Liver (tissue), 9 donors: ENCODE measurements around the gene MTMR6. TPM values are rescaled to one million over a fixed set of nuclear protein-coding genes. Genes with fewer than 3 reads are reported as not detected.
A peak's percentile ranks its signal among the peaks of the same experiment; 100 is the strongest.

Experiments
- DNase-seq: peaks from one replicate; pipeline ENCODE4 v3.0.0-alpha.2; 2017; ENCODE audit warnings: low spot score
- H3K27ac ChIP-seq, 2 donors: one replicate each; pipeline ENCODE4 v1.7.0; 2013; ENCODE audit warnings: inconsistent platforms in 2 of 2, low read length in 2 of 2, control low read depth in 1 of 2, low read depth in 1 of 2, mild to moderate bottlenecking in 1 of 2
- H3K27me3 ChIP-seq, 4 donors: one replicate each; pipeline versions ENCODE4 v1.6.1 to v1.7.0; 2013; ENCODE audit warnings: low read length in 3 of 4, inconsistent platforms in 1 of 4, mild to moderate bottlenecking in 1 of 4, moderate library complexity in 1 of 4; ENCODE audit not compliant: control insufficient read depth in 4 of 4, insufficient read depth in 4 of 4
- H3K36me3 ChIP-seq, 4 donors: one replicate each; pipeline versions ENCODE4 v1.6.1 to v1.7.0; 2013; ENCODE audit warnings: low read length in 3 of 4, mild to moderate bottlenecking in 3 of 4, low read depth in 1 of 4, moderate library complexity in 1 of 4; ENCODE audit not compliant: control insufficient read depth in 4 of 4, insufficient read depth in 3 of 4
- H3K4me1 ChIP-seq, 4 donors: one replicate each; pipeline versions ENCODE4 v1.6.1 to v1.7.0; 2013; ENCODE audit warnings: low read length in 3 of 4, mild to moderate bottlenecking in 3 of 4, moderate library complexity in 1 of 4; ENCODE audit not compliant: control insufficient read depth in 4 of 4, insufficient read depth in 4 of 4
- H3K4me3 ChIP-seq, 3 donors: one replicate each; pipeline versions ENCODE4 v1.6.1 to v1.7.0; 2013; ENCODE audit warnings: low read length in 3 of 3, control low read depth in 1 of 3, low read depth in 1 of 3, mild to moderate bottlenecking in 1 of 3
- H3K9ac ChIP-seq, 2 donors: one replicate each; pipeline ENCODE4 v1.7.0; 2013; ENCODE audit warnings: low read length in 2 of 2, mild to moderate bottlenecking in 2 of 2, moderate library complexity in 2 of 2, control low read depth in 1 of 2, low read depth in 1 of 2
- H3K9me3 ChIP-seq, 4 donors: one replicate each; pipeline versions ENCODE4 v1.6.1 to v1.7.0; 2013; ENCODE audit warnings: low read length in 3 of 4; ENCODE audit not compliant: control insufficient read depth in 4 of 4
- EGR1 ChIP-seq, 2 donors: IDR thresholded peaks; 2 replicates each; pipeline ENCODE4 v1.6.1; 2016 to 2018; ENCODE audit warnings: antibody characterized with exemption in 2 of 2, low read depth in 2 of 2
- FOXA1 ChIP-seq: IDR thresholded peaks from 2 replicates; pipeline ENCODE4 v1.6.1; 2016; ENCODE audit warnings: antibody characterized with exemption
- FOXA2 ChIP-seq: IDR thresholded peaks from 2 replicates; pipeline ENCODE4 v1.6.1; 2016; ENCODE audit warnings: antibody characterized with exemption
- GABPA ChIP-seq, 2 donors: IDR thresholded peaks in 1 of 2; conservative IDR thresholded peaks in 1 of 2; 2 replicates each; pipeline ENCODE4 v1.6.1; 2016; ENCODE audit warnings: antibody characterized with exemption in 2 of 2, mild to moderate bottlenecking in 1 of 2, moderate library complexity in 1 of 2
- HNF4A ChIP-seq, 2 donors: conservative IDR thresholded peaks; 2 replicates each; pipeline ENCODE4 v1.6.1; 2016; ENCODE audit warnings: antibody characterized with exemption in 2 of 2, mild to moderate bottlenecking in 2 of 2
- HNF4G ChIP-seq: IDR thresholded peaks from 2 replicates; pipeline ENCODE4 v1.6.1; 2016; ENCODE audit warnings: antibody characterized with exemption
- JUND ChIP-seq, 2 donors: IDR thresholded peaks; 2 replicates each; pipeline ENCODE4 v1.6.1; 2016; ENCODE audit warnings: antibody characterized with exemption in 2 of 2
- NR2F2 ChIP-seq: IDR thresholded peaks from 2 replicates; pipeline ENCODE4 v1.6.1; 2016; ENCODE audit warnings: antibody characterized with exemption
- RAD21 ChIP-seq, 2 donors: IDR thresholded peaks; 2 replicates each; pipeline ENCODE4 v1.6.1; 2016; ENCODE audit warnings: antibody characterized with exemption in 2 of 2, mild to moderate bottlenecking in 2 of 2
- RXRA ChIP-seq, 2 donors: IDR thresholded peaks; 2 replicates each; pipeline ENCODE4 v1.6.1; 2017 to 2018; ENCODE audit warnings: antibody characterized with exemption in 2 of 2, mild to moderate bottlenecking in 1 of 2
- SP1 ChIP-seq: IDR thresholded peaks from 2 replicates; pipeline ENCODE4 v1.6.1; 2018; ENCODE audit warnings: antibody characterized with exemption, mild to moderate bottlenecking
- TAF1 ChIP-seq: conservative IDR thresholded peaks from 2 replicates; pipeline ENCODE4 v1.6.1; 2016; ENCODE audit warnings: antibody characterized with exemption, mild to moderate bottlenecking
- YY1 ChIP-seq: IDR thresholded peaks from 2 replicates; pipeline ENCODE4 v1.6.1; 2016; ENCODE audit warnings: antibody characterized with exemption, mild to moderate bottlenecking
- WGBS: extraction: QIAGEN DNeasy Blood & Tissue Kit; methylation state at CpG from one replicate; pipeline ENCODE4 v1.1.7; 2013; 5-methylcytosine and 5-hydroxymethylcytosine counted together
- polyA plus RNA-seq, 2 donors: library from polyadenylated mRNA; stranded (reverse) in 1 of 2; unstranded in 1 of 2; fragments of 200-250 nt in 1 of 2; fragments of >200 nt in 1 of 2; fragmentation: Nextera tagmentation in 1 of 2; extraction: Ambion mirVana in 1 of 2; gene quantifications; one replicate each; pipeline versions ENCODE4 v1.2.1 to v1.2.3, GENCODE V29; 2013 to 2015
- total RNA-seq, 2 donors: library from RNA; depleted of rRNA; stranded (reverse); fragments of >200 nt; gene quantifications; one replicate each; pipeline ENCODE4 v1.2.3, GENCODE V29; 2014
- TF ChIP-seq, protein P1 (sequence below): IDR thresholded peaks from 2 replicates; pipeline ENCODE4 v1.6.1; 2016; ENCODE audit warnings: antibody characterized with exemption
- TF ChIP-seq, protein P2 (sequence below): IDR thresholded peaks from 2 replicates; pipeline ENCODE4 v1.6.1; 2016; ENCODE audit warnings: antibody characterized with exemption
- TF ChIP-seq, protein P3 (sequence below): IDR thresholded peaks from 2 replicates; pipeline ENCODE4 v1.6.1; 2016; ENCODE audit warnings: antibody characterized with exemption, mild to moderate bottlenecking
- TF ChIP-seq, protein P4 (sequence below): fragments of 150-350 bp; IDR thresholded peaks from 2 replicates; pipeline ENCODE4 v1.5.1; 2017; ENCODE audit warnings: improper control_type of control experiment, low read depth, low read length; ENCODE audit not compliant: missing input control
- TF ChIP-seq, protein P5 (sequence below): IDR thresholded peaks from 2 replicates; pipeline ENCODE4 v1.6.1; 2016; ENCODE audit warnings: antibody characterized with exemption
- donor health status: healthy.
- donor health status: healthy.
- donor health status: healthy.
- donor health status: healthy.
- donor health status: healthy.

MTMR6 gene
- total RNA-seq (10 to 100 TPM in 1 of 2 donors, 1 to 10 TPM in 1; 9.2 to 12.6 TPM), polyA plus RNA-seq (1 to 10 TPM; 5.3 to 6.1 TPM)

- WGBS: 2% methylated on average over 65 of the region's 65 CpGs
- H3K27ac ChIP-seq: peak within 1 kb of the TSS; percentile 93 to 95
- H3K27me3 ChIP-seq: no peaks in the 10 kb centered on the region
- peak within 1 kb of the TSS; percentile 67 to 90 (median 87) for H3K4me3 ChIP-seq
- TF ChIP-seq, protein P1, sequence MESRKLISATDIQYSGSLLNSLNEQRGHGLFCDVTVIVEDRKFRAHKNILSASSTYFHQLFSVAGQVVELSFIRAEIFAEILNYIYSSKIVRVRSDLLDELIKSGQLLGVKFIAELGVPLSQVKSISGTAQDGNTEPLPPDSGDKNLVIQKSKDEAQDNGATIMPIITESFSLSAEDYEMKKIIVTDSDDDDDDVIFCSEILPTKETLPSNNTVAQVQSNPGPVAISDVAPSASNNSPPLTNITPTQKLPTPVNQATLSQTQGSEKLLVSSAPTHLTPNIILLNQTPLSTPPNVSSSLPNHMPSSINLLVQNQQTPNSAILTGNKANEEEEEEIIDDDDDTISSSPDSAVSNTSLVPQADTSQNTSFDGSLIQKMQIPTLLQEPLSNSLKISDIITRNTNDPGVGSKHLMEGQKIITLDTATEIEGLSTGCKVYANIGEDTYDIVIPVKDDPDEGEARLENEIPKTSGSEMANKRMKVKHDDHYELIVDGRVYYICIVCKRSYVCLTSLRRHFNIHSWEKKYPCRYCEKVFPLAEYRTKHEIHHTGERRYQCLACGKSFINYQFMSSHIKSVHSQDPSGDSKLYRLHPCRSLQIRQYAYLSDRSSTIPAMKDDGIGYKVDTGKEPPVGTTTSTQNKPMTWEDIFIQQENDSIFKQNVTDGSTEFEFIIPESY: no peak
- TF ChIP-seq SP1 (peak; percentile 8), TAF1 (no peak), HNF4G (no peak), YY1 (peak; percentile 61), FOXA1 (no peak), EGR1 (IDR thresholded peaks at IDR 0.05; ENCODE audit: low read depth in 2 of 2) (no peak), NR2F2 (no peak), RXRA (IDR thresholded peaks at IDR 0.05) (peak in 1 of 2 donors; percentile 10), RAD21 (IDR thresholded peaks at IDR 0.05) (peak; percentile 67 to 78), GABPA (IDR thresholded peaks at IDR 0.05 in 1 of 2, conservative IDR thresholded peaks at IDR 0.05 in 1 of 2) (peak; percentile 7 to 51), JUND (IDR thresholded peaks at IDR 0.05) (no peak), HNF4A (conservative IDR thresholded peaks at IDR 0.05) (peak in 1 of 2 donors; percentile 9), FOXA2 (no peak)
- TF ChIP-seq, protein P2, sequence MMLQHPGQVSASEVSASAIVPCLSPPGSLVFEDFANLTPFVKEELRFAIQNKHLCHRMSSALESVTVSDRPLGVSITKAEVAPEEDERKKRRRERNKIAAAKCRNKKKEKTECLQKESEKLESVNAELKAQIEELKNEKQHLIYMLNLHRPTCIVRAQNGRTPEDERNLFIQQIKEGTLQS: no peak
- TF ChIP-seq, protein P3, sequence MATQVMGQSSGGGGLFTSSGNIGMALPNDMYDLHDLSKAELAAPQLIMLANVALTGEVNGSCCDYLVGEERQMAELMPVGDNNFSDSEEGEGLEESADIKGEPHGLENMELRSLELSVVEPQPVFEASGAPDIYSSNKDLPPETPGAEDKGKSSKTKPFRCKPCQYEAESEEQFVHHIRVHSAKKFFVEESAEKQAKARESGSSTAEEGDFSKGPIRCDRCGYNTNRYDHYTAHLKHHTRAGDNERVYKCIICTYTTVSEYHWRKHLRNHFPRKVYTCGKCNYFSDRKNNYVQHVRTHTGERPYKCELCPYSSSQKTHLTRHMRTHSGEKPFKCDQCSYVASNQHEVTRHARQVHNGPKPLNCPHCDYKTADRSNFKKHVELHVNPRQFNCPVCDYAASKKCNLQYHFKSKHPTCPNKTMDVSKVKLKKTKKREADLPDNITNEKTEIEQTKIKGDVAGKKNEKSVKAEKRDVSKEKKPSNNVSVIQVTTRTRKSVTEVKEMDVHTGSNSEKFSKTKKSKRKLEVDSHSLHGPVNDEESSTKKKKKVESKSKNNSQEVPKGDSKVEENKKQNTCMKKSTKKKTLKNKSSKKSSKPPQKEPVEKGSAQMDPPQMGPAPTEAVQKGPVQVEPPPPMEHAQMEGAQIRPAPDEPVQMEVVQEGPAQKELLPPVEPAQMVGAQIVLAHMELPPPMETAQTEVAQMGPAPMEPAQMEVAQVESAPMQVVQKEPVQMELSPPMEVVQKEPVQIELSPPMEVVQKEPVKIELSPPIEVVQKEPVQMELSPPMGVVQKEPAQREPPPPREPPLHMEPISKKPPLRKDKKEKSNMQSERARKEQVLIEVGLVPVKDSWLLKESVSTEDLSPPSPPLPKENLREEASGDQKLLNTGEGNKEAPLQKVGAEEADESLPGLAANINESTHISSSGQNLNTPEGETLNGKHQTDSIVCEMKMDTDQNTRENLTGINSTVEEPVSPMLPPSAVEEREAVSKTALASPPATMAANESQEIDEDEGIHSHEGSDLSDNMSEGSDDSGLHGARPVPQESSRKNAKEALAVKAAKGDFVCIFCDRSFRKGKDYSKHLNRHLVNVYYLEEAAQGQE: no peak
- TF ChIP-seq, protein P4, sequence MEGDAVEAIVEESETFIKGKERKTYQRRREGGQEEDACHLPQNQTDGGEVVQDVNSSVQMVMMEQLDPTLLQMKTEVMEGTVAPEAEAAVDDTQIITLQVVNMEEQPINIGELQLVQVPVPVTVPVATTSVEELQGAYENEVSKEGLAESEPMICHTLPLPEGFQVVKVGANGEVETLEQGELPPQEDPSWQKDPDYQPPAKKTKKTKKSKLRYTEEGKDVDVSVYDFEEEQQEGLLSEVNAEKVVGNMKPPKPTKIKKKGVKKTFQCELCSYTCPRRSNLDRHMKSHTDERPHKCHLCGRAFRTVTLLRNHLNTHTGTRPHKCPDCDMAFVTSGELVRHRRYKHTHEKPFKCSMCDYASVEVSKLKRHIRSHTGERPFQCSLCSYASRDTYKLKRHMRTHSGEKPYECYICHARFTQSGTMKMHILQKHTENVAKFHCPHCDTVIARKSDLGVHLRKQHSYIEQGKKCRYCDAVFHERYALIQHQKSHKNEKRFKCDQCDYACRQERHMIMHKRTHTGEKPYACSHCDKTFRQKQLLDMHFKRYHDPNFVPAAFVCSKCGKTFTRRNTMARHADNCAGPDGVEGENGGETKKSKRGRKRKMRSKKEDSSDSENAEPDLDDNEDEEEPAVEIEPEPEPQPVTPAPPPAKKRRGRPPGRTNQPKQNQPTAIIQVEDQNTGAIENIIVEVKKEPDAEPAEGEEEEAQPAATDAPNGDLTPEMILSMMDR: peak; percentile 99
- TF ChIP-seq, protein P5, sequence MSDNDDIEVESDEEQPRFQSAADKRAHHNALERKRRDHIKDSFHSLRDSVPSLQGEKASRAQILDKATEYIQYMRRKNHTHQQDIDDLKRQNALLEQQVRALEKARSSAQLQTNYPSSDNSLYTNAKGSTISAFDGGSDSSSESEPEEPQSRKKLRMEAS: no peak
- H3K9ac ChIP-seq: peak within 1 kb of the TSS; percentile 91 to 93
- no peaks in the 10 kb centered on the region for H3K9me3 ChIP-seq
- no peaks in the 10 kb centered on the region for H3K36me3 ChIP-seq
- H3K4me1 ChIP-seq: peaks cover 0 to 5% (median 4%) of the 10 kb centered on the region in 4 donors
- peak; percentile 97 for DNase-seq
Observed at GRCh38 chr13:25286969-25287961, at the start of gene MTMR6. Gene MTMR6, minus strand, starts transcription at chr13:25287488. Its CDS starts 241 bp downstream, at chr13:25287247.
